ENCODE data around the gene THRB. TPM values are rescaled to one million over a fixed set of nuclear protein-coding genes. Genes with fewer than 3 reads are reported as not detected.

THRB gene
- total and polyA plus RNA-seq, 2 donors (not counting 3 experiments of a cell fraction or from before 2014, with no cell fraction given), result 0.06 TPM; not detected in 1

DNA sequence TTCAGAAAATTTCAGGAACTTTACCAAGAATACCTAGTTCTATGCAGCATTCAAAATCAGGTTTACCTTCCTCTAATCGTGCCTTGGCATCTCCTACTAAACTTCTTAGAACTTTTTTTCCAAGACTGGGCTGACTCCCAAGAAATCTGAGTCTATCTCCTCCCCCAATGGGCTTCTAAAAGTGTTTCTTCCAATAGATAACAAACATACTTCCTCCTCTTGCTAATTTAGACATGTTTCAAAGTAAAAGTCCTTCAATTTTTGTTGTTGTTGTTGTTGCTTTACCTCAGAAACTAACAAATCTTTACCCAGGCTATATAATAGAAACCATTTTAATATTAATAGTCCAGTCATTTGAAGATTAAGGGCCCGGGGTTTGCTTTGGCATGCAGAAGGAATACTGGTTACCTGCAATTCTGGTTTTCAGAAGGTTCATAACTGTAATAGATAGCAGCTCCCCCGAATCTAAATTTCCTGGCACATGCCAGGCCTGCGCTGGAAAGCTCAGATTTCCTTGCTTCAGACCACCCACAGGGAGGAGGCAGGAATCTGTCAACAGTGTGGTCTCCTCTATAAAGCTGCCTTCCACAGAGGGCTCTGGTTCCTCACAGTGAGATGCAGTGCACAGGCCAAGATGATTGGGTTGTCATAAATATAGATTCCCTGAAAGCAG lies 188.7 kb downstream of the THRB start:
- dilution Hi-C loops (cut with MboI; ENCODE audit: extremely low pct_ligation_motif_present, low sequenced_read_pairs) (no loop called here), intact Hi-C loops (cut with micrococcal nuclease) (no loop called here)
- CTCF ChIA-PET, result interaction anchor here (0.9 to 2.0 kb wide), 3 partner anchors 36 to 375 kb away, joined by 3 to 4 read pairs (median 3); no protein-coding TSS in a partner anchor
- BruUV-seq (replicated peaks), result no TSS peak
- no peak for TF ChIP-seq FOS (IDR thresholded peaks at IDR 0.05; ENCODE audit: borderline replicate concordance, insufficient read depth, low read length)
- no peak for TF ChIP-seq POLR2A (IDR thresholded peaks at IDR 0.05; ENCODE audit: low read depth, low read length)
- TF ChIP-seq, protein P1, sequence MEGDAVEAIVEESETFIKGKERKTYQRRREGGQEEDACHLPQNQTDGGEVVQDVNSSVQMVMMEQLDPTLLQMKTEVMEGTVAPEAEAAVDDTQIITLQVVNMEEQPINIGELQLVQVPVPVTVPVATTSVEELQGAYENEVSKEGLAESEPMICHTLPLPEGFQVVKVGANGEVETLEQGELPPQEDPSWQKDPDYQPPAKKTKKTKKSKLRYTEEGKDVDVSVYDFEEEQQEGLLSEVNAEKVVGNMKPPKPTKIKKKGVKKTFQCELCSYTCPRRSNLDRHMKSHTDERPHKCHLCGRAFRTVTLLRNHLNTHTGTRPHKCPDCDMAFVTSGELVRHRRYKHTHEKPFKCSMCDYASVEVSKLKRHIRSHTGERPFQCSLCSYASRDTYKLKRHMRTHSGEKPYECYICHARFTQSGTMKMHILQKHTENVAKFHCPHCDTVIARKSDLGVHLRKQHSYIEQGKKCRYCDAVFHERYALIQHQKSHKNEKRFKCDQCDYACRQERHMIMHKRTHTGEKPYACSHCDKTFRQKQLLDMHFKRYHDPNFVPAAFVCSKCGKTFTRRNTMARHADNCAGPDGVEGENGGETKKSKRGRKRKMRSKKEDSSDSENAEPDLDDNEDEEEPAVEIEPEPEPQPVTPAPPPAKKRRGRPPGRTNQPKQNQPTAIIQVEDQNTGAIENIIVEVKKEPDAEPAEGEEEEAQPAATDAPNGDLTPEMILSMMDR (IDR thresholded peaks at IDR 0.05; ENCODE audit: extremely low read depth in 1 of 2, insufficient read depth in 1 of 2, low read depth in 1 of 2, low read length in 2 of 2), result no peak
- TF ChIP-seq EZH2 (IDR thresholded peaks at IDR 0.05; ENCODE audit: borderline replicate concordance, low read depth, low read length, severe bottlenecking), result no peak
- Histone ChIP-seq H3K79me2 (ENCODE audit: control insufficient read depth, insufficient read depth, low read length) (no peaks in the 10 kb centered on the region), H3K9me3 (replicated peaks; ENCODE audit: control insufficient read depth, insufficient read depth, low read length) (no peaks in the 10 kb centered on the region), H4K20me1 (replicated peaks; ENCODE audit: control insufficient read depth, extremely low read depth, insufficient read depth, low read length) (no peaks in the 10 kb centered on the region), H3K27ac (ENCODE audit: insufficient read depth, low read depth, low read length) (no peak overlapping the region), H2AFZ (ENCODE audit: low read depth, low read length) (no peak overlapping the region), H3K4me2 (ENCODE audit: insufficient read depth, low read length) (no peak overlapping the region), H3K4me3 (replicated peaks in 1 of 3; ENCODE audit: insufficient read depth in 1 of 3, low read depth in 1 of 3, low read length in 3 of 3) (no peak overlapping the region), H3K4me1 (ENCODE audit: control insufficient read depth, extremely low read depth, insufficient read depth, low read length) (no peaks in the 10 kb centered on the region), H3K9ac (replicated peaks; ENCODE audit: extremely low read depth, insufficient read depth, low read length) (no peak overlapping the region), H3K27me3 (ENCODE audit: control insufficient read depth in 2 of 2, insufficient read depth in 2 of 2, low read length in 2 of 2) (no peaks in the 10 kb centered on the region), H3K9me1 (replicated peaks; ENCODE audit: control insufficient read depth, extremely low read depth, insufficient read depth, low read length) (no peaks in the 10 kb centered on the region), H3K36me3 (ENCODE audit: control insufficient read depth in 2 of 2, extremely low read depth in 1 of 2, insufficient read depth in 2 of 2, low read length in 2 of 2) (no peaks in the 10 kb centered on the region)
- POLR2A ChIA-PET, result no interaction called here
- DNase-seq (ENCODE audit: low read depth, low spot score) (no peak), FAIRE-seq (no peak)

Data from endothelial cell of umbilical vein (primary cell).